MCF 10A (cell line): Measurements from ENCODE around the gene PLEKHG3. TPM values are rescaled to one million over a fixed set of nuclear protein-coding genes. Genes with fewer than 3 reads are reported as not detected.
"Not testable (repeated sequence)": the region's sequence is repeated elsewhere in the genome, so short reads cannot be mapped to it uniquely, and the experiment has no call there.

Experiments used
- BruUV-seq: library from RNA; stranded (reverse); fragments of 400-500 nt; replicated peaks from 2 replicates; lab custom pipeline; 2021; lab: Mats Ljungman, UMichigan
- CTCF ChIA-PET: fragments of 300-600 bp; sonication (Branson Sonifier 250); formaldehyde crosslinking; extraction: SDS; loops from one replicate; lab custom pipeline; 2021; ENCODE audit warnings: antibody characterized with exemption, inconsistent platforms; lab: Yijun Ruan, JAX
- POLR2A ChIA-PET: fragments of 300-600, 350-650 bp; sonication (Branson Sonifier 250); formaldehyde crosslinking; extraction: SDS; loops from one replicate; lab custom pipeline; 2020; ENCODE audit warnings: antibody characterized with exemption, inconsistent platforms; lab: Yijun Ruan, JAX
- DNase-seq: peaks from one replicate; pipeline ENCODE4 v3.0.0-alpha.2; 2018; ENCODE audit not compliant: unreplicated experiment
- H3K27ac Mint-ChIP-seq: one replicate; pipeline ENCODE4 v1.8.0; 2022; ENCODE audit warnings: mild to moderate bottlenecking, low read depth, mixed read lengths; ENCODE audit not compliant: unreplicated experiment
- H3K27me3 Mint-ChIP-seq: one replicate; pipeline ENCODE4 v1.8.0; 2022; ENCODE audit warnings: mixed read lengths; ENCODE audit not compliant: insufficient read depth, unreplicated experiment
- H3K36me3 Mint-ChIP-seq: one replicate; pipeline ENCODE4 v1.8.0; 2022; ENCODE audit warnings: mild to moderate bottlenecking, moderate library complexity, mixed read lengths; ENCODE audit not compliant: insufficient read depth, unreplicated experiment
- H3K4me1 Mint-ChIP-seq: one replicate; pipeline ENCODE4 v1.8.0; 2022; ENCODE audit warnings: mixed read lengths; ENCODE audit not compliant: insufficient read depth, unreplicated experiment
- H3K4me3 Mint-ChIP-seq: one replicate; pipeline ENCODE4 v1.8.0; 2022; ENCODE audit warnings: mild to moderate bottlenecking, moderate library complexity, mixed read lengths; ENCODE audit not compliant: unreplicated experiment
- H3K9me3 Mint-ChIP-seq: one replicate; pipeline ENCODE4 v1.8.0; 2022; ENCODE audit warnings: mixed read lengths; ENCODE audit not compliant: unreplicated experiment
- intact Hi-C: fragments of 100-400 bp; cut with micrococcal nuclease; formaldehyde crosslinking; loops from 2 replicates; pipeline ENCODE4 v1.14.1; 2022
- total RNA-seq: library from RNA; stranded (reverse); gene quantifications from 2 replicates; pipeline ENCODE4 v1.2.3, GENCODE V29; 2022
- TF ChIP-seq, protein P1 (sequence below): fragments of 200-600 bp; IDR thresholded peaks from one replicate; pipeline ENCODE4 v1.8.0; 2022; ENCODE audit warnings: antibody characterized with exemption, mild to moderate bottlenecking; ENCODE audit not compliant: unreplicated experiment

The PLEKHG3 gene
- total RNA-seq, 1 experiment from 2014 or later: 72.8 TPM

- Mint-ChIP-seq H3K27me3 (no peaks in the 10 kb centered on the region), H3K27ac (no peak overlapping the region), H3K4me1 (peaks cover 23% of the 10 kb centered on the region), H3K36me3 (no peaks in the 10 kb centered on the region), H3K9me3 (no peaks in the 10 kb centered on the region), H3K4me3 (no peak overlapping the region)
- TF ChIP-seq, protein P1, sequence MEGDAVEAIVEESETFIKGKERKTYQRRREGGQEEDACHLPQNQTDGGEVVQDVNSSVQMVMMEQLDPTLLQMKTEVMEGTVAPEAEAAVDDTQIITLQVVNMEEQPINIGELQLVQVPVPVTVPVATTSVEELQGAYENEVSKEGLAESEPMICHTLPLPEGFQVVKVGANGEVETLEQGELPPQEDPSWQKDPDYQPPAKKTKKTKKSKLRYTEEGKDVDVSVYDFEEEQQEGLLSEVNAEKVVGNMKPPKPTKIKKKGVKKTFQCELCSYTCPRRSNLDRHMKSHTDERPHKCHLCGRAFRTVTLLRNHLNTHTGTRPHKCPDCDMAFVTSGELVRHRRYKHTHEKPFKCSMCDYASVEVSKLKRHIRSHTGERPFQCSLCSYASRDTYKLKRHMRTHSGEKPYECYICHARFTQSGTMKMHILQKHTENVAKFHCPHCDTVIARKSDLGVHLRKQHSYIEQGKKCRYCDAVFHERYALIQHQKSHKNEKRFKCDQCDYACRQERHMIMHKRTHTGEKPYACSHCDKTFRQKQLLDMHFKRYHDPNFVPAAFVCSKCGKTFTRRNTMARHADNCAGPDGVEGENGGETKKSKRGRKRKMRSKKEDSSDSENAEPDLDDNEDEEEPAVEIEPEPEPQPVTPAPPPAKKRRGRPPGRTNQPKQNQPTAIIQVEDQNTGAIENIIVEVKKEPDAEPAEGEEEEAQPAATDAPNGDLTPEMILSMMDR: no peak
- CTCF ChIA-PET: interaction anchor here (1.0 to 1.5 kb wide), 4 partner anchors 11 to 38 kb away, joined by 3 to 4 read pairs (median 4); no protein-coding TSS in a partner anchor
- POLR2A ChIA-PET: interaction anchor here (1.2 to 2.7 kb wide), 4 partner anchors 9 to 15 kb away, joined by 4 to 30 read pairs (median 6); partner anchors contain the start of gene PLEKHG3
- DNase-seq: no peak
- no TSS peak for BruUV-seq
- intact Hi-C loops: no loop called here
Observed at GRCh38 chr14:64688031-64688430, 16.2 kb upstream of the PLEKHG3 start.

- TF ChIP-seq, protein P1: no peak
- Mint-ChIP-seq H3K27ac (no peak overlapping the region), H3K36me3 (no peaks in the 10 kb centered on the region), H3K27me3 (no peaks in the 10 kb centered on the region), H3K4me3 (no peak overlapping the region), H3K4me1 (peaks cover 20% of the 10 kb centered on the region), H3K9me3 (no peaks in the 10 kb centered on the region)
- no TSS peak for BruUV-seq
- DNase-seq: no peak
- POLR2A ChIA-PET: interaction anchor here (0.5 to 2.7 kb wide), 13 partner anchors 8 to 188 kb away, joined by 3 to 30 read pairs (median 4); partner anchors contain the start of genes PLEKHG3 and ZBTB1
- intact Hi-C loops: no loop called here
- CTCF ChIA-PET: interaction anchor here (0.7 to 2.0 kb wide), 5 partner anchors 9 to 38 kb away, joined by 3 to 9 read pairs (median 4); no protein-coding TSS in a partner anchor
Observed at GRCh38 chr14:64688811-64689281, 15.4 kb upstream of the PLEKHG3 start.

DNA sequence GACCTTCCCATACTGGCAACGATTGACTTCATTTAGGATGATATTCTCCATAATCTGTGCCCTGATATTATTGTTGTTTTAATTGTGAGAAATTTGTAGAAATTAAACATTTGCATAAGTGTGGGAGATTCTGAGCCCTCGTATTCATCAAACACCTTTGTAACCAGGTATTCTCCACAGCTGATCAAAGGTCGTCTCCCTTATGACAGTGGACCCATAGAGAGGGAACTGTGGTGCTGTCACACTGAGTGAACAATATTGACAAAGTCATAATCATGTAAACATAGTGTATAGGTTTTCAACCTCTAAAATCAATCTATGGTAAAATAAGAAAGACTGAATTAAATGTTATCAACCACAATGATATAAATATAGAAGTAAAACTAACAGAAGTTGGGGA, 14.9 kb upstream of the PLEKHG3 start:
- CTCF ChIA-PET: interaction anchor here (0.7 to 2.0 kb wide), 4 partner anchors 10 to 16 kb away, joined by 3 to 9 read pairs (median 4); no protein-coding TSS in a partner anchor
- no peak overlapping the region for H3K27ac Mint-ChIP-seq
- H3K9me3 Mint-ChIP-seq: no peaks in the 10 kb centered on the region
- H3K4me1 Mint-ChIP-seq: peaks cover 20% of the 10 kb centered on the region
- BruUV-seq: no TSS peak
- DNase-seq: no peak
- TF ChIP-seq, protein P1: no peak
- H3K27me3 Mint-ChIP-seq: no peaks in the 10 kb centered on the region
- H3K36me3 Mint-ChIP-seq: no peaks in the 10 kb centered on the region
- H3K4me3 Mint-ChIP-seq: no peak overlapping the region
- intact Hi-C loops: no loop called here
- POLR2A ChIA-PET: interaction anchor here (0.6 to 2.7 kb wide), 13 partner anchors 8 to 188 kb away, joined by 3 to 30 read pairs (median 4); partner anchors contain the start of gene PLEKHG3

DNA sequence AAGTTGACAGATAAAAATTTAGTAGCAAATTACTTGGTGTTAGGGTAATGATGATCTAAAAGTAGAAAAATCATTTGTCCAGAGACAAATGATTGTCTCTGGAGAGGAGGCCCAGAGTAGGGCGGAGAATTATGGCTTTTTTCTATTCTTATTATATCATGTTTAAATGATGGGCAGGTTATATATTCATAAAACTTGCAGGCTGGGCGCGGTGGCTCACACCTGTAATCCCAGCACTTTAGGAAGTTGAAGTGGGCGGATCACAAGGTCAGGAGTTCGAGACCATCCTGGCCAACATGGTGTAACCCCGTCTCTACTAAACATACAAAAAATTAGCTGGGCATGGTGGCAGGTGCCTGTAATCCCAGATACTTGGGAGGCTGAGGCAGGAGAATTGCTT, 13.6 kb upstream of the PLEKHG3 start:
- BruUV-seq, intact Hi-C loops, DNase-seq, H3K36me3 Mint-ChIP-seq, H3K9me3 Mint-ChIP-seq, H3K4me3 Mint-ChIP-seq, H3K27ac Mint-ChIP-seq, H3K27me3 Mint-ChIP-seq: not testable (repeated sequence)
- peaks cover 20% of the 10 kb centered on the region for H3K4me1 Mint-ChIP-seq
- ChIA-PET CTCF (interaction anchor here (0.6 to 2.0 kb wide), 2 partner anchors 18 to 155 kb away, joined by 4 to 9 read pairs; no protein-coding TSS in a partner anchor), POLR2A (interaction anchor here (2.1 to 4.7 kb wide), 2 partner anchors 10 to 15 kb away, joined by 10 to 56 read pairs; partner anchors contain the start of gene PLEKHG3)
